HG02840 (cell line): ENCODE results near the gene CFAP45.
"Not testable (repeated sequence)": the region's sequence is repeated elsewhere in the genome, so short reads cannot be mapped to it uniquely, and the experiment has no call there.

ENCODE experiments used
- ATAC-seq: cut with Tn5 transposase; IDR thresholded peaks from one replicate; pipeline ENCODE4 v1.9.1; 2021; ENCODE audit warnings: mild to moderate bottlenecking, moderate library complexity, moderate number of reproducible peaks; ENCODE audit not compliant: unreplicated experiment, low FRiP score

Gene CFAP45

DNA sequence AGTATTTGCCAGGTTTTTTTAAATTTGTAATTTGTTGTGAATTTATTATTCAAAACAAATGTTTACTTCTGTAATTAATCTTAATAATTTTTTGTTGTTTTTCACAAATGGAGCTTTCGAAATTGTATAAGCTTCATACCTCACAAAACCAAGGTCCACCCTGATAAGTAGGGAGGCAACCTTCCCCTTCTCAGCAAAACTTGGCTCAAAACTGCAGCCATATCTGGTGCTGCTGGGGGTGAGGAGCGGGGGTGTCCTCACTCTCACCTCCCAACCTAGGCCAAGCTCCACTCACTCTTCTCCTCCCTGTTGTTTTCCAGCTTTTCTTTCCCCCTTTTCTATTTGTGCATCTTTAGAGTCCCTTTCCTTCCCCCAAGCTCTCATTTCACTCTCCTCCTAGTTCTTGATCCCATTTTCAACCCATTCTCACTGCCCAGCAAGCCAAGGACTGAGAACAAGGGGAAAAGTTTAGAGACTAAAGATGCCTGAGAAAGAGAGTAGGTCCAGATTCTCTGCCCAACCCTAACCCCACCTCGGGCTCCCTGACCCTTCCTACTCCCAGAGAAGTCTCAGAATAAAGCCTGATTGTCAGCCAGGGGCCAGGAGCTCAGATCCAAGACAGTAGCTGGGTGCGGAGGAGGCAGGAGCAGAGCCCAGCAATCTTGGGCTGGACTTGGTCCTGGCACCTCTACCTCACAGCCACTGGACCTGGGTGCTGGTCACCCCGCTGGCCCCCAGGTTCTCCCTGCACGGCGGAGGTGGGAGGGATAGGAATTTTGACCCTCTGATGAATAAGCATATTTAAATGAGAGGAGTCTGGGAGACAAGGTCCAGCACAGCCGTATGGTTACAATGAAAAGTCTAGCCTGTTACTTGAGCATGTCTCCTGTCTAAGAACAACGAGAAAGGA is 8.3 kb upstream of the CFAP45 start:
- ATAC-seq: no peak

DNA sequence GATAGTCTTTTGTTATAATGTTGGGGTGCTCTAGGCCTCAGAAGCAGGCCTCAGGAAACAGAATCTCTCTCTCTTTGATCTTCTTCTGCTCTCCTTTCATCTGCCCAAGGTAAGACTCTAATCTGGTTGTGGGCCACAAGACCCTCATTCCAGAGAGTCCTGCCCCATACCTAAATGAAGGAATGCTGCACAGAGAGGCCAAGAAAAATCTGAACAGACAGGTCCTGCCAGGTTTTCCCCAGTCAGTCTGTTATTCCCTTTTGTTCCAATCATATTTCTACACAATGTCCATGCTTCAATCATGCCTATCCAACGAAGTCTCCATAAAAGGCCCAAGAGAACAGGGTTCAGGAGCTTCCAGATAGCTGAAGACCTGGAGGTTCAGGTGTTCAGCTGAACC is 7.0 kb upstream of the CFAP45 start:
- no peak for ATAC-seq

DNA sequence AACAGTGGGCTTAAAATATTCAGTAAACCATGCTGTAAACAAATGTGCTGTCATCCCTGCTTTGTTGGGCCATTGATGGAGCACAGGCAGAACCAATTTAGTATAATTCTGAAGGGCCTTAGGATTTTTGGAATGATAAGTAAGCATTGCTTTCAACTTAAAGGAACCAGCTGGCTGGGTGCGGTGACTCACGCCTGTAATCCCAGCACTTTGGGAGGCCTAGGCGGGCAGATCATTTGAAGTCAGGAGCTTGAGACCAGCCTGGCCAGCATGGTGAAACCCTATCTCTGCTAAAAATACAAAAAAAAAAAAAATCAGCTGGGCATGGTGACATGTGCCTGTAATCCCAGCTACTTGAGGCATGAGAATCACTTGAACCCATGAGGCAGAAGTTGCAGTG is 4.1 kb upstream of the CFAP45 start:
- ATAC-seq: not testable (repeated sequence)

DNA sequence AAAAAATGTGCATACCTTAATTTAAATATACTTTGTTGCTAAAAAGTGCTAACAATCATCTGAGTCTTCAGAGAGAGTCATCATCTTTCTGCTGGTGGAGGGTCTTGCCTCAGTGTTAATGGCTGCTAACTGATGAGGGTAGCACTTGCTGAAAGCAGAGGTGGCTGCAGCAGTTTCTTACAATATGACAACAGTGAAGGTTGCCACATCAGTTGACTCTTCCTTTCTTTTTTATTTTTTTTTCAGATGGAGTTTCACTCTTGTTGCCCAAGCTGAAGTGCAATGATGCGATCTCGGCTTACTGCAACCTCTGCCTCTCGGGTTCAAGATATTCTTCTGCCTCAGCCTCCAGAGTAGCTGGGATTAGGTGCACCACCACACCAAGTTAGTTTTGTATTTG is 2.6 kb upstream of the CFAP45 start:
- ATAC-seq: no peak

DNA sequence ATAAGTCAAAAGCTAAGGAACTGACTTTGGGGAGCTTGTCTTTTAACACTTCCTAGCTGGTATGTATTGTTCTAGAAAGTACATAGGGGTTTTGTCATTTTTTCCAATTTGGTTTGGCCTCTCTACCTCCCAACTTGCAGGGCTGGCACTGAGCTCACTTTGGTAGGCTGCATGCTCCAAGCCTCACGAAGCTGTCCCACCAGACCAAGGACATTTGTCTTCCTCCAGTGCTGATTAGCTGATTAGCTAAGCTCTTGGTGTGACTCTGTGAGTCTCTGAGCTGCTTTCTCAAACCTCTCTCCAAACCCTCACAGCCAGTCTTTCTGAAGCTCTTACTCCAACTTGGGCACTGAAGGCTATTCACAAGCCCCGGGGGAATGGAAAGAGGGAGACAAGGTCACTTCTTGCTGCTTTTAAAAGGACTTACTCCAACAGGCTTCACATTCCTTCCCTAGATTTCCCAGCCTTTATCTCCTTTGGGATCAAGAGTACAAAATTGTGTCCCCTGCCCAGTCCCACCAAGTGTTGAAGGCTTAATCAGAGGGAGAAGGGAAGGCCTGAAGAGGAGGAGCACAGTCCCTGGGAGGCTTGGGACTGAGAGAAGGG is 893 bp upstream of the CFAP45 start:
- no peak for ATAC-seq

DNA sequence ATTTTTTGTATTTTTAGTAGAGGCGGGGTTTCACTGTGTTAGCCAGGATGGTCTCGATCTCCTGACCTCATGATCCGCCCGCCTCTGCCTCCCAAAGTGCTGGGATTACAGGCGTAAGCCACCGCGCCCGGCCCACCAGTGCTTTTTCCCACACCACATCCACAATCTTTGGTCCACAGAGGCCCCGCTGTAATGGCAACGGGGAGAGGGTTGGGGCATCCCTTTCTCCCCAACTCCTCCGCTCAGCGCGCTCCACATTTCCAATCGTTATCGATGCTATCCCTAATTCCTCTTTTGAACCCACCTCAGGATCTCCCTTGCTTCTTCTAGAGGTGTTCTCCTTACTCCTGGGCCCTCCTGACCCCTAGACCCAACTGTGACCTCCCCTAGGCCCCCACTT is 331 bp downstream of the CFAP45 start:
- not testable (repeated sequence) for ATAC-seq

DNA sequence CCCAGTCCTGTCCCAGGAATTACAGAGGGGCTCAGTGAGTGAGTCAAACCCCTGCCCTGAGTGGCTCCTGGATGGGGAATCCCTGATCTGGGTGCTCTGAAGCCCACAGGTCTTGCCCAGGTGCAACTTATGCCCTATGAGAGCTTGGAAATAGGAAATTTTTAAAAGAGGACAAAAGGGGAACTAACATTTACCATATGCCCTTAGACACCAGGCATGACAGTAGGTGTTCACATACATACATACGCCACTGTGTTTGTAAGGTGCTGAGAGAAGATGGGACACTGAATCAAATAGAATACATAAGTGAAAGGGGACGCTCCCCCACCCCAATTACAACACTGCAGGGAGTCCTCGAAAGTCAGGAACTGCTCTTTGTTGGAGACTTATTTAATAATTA is 1.4 kb downstream of the CFAP45 start:
- ATAC-seq: no peak

DNA sequence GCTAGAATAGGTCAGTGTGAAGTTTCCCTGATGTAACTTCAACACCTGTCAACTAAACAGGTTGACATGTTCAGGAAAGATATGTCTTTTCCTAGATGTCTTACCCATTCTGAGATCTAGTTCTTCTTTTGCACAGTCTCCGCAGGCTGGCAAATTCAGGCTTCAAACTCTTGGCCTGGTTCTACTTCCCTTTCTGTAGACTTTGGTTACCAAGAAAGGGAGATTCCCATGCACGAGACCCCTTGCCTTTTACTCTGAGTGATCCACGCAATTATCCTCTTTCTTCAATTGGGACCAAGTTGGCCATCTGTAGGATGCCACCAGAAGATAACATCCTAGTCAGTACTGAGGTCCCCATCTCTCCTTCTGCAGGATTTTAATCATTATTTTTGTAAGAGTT is 2.0 kb downstream of the CFAP45 start:
- ATAC-seq: no peak

DNA sequence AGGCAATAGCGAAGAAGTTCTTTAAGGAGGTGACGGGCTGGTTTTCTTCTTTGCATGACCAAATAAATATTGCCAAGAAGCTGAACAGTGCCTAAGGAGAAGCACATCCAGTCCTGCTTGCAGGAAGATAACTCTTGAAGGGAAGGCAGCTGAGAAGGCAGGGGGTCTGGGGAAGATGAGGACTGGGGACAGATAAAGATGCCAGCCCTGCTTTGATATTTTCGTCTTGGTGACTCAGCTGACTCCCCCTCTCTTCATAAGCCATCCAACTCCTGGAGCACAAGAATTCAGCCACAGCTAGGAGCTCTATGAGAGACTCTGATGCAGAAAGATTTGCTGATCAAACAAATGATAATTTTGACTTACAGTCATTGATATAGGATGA is 3.4 kb downstream of the CFAP45 start:
- no peak for ATAC-seq

DNA sequence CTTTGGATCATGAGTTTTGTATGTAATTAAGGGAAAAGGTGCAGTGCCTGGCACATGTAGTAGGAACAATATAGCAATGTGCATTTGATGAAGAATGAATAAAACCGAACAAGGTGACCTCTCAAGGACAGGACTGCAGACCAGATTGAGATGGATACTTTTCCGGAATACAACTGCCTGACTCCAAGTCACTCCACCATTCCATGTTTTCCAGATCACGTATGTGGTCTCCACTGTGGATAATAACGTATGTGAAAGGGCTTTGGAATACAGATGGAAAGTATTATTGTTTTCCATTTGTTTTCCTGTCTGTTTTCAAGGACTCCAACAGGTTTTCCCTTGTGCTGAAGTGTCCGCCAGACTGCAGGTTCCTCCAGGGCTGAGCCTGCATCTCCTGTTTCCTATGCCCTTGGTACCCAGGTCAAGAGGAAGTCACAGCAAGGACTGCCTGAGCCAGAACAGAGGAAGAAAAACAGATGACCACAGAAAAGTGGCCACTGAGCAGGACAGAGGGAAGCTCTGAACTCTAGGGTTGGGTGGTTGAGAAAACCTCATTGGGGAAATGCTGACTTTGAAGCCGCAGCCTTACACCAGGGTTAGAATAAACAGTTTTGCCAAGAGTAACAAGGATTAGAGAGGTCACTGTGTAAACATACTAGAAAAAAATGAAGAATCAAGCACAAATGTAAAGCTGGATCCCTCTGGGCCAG is 4.0 kb downstream of the CFAP45 start:
- no peak for ATAC-seq

DNA sequence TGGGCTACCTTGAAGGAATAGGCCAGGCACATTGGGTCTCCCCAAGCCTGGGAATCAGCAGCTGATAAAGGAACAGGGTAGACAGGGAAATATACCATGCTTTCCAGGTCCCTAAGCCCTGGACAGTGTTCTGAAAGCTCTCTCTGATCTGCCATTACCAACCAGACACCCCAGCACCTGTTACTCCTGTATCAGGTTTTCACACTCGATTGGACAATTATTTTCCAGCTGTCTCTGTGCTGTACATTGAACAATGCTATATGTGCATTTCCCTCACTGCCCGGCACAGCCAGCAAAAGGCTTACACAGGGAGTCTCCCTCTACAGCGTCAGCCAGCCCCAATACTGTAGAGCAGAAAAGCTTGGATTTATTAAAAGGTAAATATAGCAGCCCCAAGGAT is 4.7 kb downstream of the CFAP45 start:
- no peak for ATAC-seq

DNA sequence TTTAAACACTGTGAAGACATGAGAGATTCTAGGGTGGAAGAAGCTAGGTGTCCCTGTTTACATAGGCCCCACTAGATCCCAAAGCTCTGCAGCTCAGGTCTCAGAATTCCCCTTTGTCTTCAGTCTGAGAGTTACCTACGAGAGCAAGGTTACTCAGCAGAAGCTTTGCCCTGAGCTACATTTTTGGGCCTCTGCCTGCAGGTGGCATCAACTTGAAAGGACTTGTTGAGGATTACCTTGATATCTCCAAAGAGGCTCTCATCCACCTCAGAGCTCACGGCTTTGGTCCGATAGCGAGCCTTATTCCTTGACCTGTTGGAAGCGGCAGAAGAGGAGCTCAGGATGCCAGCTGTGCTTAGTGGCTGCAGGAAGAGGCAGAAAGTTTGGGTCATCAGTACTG is 7.0 kb downstream of the CFAP45 start:
- ATAC-seq: no peak

DNA sequence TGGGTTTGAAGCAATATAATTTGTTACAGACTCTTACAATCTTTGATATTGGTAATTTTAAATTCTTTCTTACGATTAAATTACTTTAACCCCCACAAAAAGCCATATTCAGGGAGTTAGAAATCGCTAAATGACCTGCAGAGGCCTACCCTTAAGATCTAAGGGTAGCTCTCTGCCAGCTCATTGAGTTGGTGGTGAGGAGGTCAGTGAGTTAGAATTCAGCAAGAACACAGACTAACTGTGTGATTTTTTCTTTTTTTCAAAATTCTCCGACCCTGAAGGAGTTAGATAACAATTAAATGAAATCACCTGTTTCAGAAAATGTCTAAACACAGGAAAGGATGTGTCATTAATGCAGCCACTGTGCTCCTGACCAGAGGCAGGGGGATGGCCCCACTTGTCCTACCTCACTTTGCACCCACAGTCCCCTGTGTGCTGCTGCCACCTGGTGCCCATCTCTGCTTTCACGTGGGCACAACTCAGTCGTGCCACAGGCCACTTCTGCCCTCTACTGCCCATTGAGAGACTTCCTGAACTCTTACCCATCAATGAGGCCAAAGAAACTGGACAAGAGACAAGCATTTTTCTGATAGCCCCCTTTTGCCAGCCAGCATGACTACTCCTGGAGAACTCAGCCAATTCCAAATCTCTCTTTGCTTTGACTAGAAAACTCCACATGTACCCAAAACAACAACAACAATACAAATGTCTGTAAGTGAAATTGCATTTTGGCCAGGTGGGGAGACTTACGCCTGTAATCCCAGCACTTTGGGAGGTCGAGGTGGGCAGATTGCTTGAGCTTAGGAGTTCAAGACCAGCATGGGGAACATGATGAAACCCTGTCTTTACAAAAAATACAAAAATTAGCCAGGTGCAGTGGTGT is 8.4 kb downstream of the CFAP45 start:
- no peak for ATAC-seq

DNA sequence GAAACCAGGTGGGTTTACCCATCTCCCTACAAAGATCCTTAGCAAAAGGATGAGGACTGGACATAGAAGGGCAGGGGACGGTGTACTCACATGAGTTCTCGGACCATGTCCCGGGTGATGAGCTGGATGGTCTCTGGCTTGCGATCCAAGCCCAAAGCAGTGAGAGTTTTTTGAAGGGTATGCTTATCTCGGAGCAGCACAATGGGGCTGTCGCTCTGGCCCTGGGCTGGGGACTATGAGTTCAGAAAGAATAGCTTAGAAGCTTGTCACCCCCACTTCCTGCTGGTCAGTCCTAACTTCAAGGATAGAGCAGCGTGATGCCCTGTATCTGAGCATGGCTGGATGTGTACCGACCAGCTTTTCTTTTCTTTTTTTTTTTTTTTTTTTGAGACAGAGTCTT is 9.6 kb downstream of the CFAP45 start:
- no peak for ATAC-seq

DNA sequence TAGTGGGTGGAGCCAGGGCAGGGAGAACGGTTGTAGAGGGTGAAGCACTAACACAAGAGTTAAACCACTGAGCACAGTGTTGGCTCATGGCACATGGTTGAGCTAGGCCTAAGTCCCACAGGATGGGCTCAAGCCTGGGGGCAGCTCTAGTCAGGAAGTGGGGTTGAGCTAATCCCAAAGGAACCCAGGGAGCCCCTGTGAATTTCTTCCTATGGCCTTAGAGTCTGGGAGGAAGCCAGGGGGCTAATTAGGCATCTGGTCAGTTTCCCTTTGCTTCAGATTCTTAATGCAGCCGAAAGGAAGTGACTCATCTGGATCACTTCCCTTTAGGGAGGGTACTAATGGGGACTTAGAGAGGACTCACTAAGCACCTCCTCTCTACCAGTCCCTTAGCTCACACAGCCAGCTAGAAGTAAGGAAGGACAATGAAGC is 10.1 kb downstream of the CFAP45 start:
- ATAC-seq: peak; percentile 72

DNA sequence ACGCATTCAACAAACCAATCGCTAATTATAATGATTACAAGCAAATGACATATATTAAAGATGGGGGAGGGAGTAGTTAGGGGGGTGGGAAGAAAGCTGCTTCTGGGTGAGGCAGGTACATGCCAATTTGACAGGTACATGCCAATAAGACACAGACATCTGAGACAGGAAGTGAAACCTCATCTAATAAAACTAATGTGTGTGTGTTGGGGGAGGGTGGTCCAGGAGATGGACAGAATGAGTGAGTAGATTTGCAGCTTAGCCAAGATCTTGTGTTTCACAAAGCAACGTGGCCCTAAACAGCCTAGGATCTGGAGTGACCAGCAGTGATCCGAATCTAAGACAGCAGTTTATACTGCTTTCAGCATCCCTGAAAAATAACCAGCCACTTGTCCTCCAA is 10.8 kb downstream of the CFAP45 start:
- ATAC-seq: no peak

DNA sequence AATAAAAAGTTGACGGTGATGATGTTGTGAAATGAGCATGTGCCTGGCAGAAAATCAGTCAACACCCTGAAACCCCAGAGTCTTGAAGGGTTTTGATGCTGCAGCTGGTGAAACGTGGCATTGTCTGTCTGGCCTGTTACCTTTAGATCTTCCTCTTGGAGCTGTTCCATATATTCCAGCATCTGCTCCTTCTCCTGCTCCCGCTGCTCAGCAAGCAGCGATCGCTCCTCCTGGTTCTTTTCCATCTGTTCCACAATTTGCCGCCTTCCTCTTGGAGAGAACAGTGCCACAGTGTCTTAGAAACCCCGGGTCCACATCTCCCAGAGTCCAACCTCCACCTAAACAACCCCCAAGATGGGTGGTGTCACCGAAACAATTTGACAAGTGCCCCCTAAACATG is 15.7 kb downstream of the CFAP45 start:
- no peak for ATAC-seq

DNA sequence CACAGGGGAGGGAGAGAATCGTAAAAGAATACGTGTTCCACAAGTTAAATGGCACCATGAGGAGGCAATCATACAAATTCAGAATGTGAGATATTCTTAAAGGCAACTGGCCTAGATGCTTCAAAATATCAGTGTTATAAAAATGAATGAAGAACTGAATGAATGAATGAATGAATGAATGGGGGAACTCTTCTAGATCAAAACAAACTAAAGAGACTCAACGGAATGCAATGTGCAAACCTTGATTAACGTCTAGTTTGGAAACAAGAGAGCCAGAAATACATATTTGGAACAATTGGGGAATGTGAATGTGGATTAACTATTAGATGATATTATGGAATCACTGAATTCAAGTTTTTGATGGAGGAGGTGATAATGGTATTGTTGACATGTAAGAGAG is 16.8 kb downstream of the CFAP45 start:
- ATAC-seq: no peak

DNA sequence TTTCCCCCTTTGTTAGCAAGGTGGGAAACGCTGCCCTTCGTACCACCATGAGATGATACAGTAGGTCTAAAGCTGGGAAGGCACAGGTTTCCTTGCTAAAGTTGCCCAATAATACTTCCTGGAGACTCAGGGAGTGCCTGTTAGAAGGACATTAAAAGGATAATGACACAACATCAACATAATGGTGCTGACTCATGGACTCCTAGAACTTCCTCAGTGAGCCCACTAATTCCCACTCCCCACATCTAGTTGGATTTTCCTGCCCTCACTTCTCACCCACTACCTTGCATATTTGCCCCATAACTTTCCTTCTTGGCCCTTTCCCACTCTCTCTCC is 17.5 kb downstream of the CFAP45 start:
- no peak for ATAC-seq

DNA sequence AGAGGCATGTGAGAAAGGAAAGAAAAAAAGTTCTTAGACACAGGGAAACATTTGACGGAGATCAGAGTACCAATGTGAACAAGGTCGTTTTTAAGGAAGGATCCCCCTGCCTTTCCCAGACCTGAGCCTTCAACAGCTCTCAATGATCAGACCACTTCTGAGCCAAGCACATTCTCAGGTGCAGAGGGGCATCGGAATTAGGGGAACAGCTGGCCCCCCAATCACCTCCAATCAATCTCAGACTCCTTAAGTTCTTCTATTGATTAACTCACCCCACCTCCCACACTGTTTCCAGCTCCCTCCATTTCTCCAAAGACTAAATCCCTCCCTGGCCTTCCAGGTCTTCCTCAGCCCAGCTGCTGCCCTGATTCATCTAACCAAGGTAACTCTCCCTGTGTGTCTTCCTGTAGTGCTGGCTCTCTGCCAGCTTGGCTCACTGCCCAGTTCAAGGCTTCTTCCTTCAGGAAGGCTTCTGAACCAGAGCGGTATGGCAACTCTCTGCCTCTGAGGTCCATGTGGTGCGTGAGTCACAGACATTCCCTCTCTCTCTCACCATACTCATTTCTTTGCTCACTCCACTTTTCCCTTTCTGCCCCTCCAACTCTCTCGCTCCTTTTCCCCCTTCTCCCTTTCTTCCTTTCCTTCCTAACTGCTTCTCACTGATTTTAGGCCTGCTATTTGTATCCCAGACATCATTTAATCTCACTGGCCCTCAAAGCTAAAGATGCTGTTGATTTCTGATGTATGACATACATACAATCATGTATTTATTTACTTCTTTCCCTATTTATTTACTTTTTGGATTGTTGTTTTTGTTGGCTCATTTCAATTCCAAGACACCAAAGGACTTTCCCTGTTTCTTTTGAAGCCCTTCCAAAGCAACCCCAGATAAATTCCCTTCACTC is 18.1 kb downstream of the CFAP45 start:
- ATAC-seq: no peak
